Stimulated activated naive CD8-positive, alpha-beta T cell treated with anti-CD3 and anti-CD28 coated beads, Interleukin-15, Interleukin-2, amounts not matched to agents 100 U/mL and 50 U/mL, for 24 hours (primary cell): ENCODE data around the gene FBXO38.

Source experiments
- ATAC-seq: fragments of 150-1000 bp; cut with Tn5 transposase; one replicate; pipeline ENCODE4 v1.10.0; 2021
- DNase-seq: peaks from one replicate; pipeline ENCODE4 v3.0.0; 2021

The FBXO38 gene

DNA sequence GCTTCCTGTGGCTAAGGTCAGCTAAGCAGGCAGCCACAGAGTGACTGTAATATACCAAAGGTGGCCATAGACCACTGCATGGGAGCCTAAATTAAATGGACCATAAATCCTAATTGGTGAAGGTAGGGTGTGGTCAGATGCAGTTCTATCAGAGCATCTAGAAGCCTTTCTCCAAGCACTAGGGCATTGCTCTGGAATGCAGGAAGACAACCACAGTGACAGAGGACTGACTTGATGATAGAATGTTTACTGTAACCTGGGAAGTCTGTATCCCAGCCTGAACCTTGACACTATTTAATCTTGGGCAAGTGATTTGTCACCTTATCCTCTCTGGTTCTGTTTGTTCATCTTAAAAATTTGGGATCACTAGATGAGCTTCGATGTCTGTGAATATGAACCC, 2.3 kb downstream of the FBXO38 start:
- DNase-seq = no peak
- no peak for ATAC-seq

DNA sequence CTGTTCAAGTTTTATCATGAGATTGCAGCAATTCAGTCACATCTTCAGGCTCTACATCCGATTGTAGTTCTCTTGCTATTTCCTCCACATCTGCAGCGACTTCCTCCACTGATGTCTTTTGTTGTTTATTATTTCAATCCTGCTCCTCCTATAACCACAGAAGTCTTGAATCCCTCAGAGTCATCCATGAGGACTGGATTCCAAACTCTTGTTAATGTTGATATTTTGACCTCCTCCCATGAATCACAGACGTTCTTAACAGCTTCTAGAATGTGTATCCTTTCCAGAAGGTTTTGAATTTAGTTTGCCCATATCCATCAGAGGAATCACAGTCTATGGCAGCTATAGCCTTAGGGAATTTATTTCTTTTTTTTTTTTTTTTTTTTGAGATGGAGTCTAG, 3.6 kb downstream of the FBXO38 start:
- DNase-seq = no peak
- no peak for ATAC-seq

DNA sequence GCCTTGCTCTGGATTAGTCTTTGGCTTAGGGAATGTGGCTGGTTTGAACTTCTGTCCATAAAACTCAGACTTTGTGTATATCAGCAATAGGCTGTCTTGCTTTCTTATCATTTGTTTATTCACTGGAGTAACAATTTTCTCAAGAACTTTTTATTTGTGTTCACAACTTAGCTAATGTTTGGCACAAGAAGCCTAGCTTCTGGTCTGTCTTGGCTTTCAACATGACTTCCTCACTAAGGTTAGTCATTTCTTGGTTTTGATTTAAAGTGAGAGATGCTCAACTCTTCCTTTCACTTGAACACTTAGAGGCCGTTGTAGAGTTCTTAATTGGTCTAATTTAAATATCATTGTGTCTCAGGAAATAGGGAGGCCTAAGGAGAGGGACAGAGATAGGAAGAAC, 4.9 kb downstream of the FBXO38 start:
- ATAC-seq (peak; percentile 60), DNase-seq (no peak)

DNA sequence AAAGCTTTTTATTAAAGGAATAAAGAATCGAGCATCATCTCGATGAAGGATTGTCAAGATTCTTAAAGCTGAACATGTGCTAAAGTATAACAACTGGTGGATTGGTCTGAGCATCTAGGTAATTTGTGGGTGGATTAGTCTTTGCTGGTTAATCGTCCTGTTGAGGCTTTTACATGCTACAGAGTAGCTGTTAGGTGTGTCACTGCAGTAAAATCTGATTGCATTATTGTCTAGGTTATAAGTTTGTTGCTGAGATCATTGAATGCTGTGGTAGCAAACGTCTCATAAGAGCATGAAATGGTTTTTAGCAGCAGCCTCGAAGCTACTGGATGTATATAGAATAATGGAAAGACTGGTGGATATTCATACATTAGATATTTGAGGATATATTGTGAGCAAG, 7.2 kb downstream of the FBXO38 start:
- ATAC-seq (no peak), DNase-seq (no peak)

DNA sequence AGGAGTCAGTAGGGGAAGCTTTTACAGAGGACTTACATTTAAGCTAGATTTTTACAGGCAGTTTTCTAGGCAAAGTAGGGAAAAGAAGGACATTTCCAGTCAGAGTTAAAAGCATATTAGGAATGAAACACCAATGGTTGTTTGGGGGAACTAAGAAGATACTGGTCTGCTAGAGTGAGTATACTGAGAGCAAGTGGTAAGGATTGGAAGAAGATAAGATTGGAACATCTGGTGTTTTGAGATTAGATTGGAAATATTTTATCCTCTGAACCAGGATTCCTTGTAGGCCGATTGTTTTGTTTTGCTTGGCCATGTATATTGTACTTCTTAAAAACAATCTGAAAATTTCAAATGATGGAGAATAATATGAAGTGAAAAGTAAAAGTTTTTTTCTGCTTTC, 7.7 kb downstream of the FBXO38 start:
- no peak for ATAC-seq

DNA sequence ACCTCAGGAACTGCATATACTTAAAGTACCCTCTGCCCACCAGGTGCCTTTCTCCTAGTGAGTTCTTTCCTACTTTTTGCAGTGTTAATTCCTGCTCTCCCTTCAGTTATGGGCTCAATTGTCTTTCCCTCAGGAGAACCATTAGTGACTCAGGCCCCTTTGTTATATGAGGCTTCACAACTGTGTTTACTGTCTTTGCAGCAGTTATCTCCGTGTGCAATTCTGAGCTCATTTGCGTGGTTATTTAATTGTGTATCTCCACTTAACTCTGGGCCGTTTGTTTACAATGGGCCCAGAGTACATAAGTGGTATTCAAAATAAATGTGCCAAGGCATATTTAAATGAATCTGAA, 9.6 kb downstream of the FBXO38 start:
- no peak for ATAC-seq
- no peak for DNase-seq

More for the DNA sequence above, 7.7 kb downstream of the FBXO38 start:
- no peak for DNase-seq

DNA sequence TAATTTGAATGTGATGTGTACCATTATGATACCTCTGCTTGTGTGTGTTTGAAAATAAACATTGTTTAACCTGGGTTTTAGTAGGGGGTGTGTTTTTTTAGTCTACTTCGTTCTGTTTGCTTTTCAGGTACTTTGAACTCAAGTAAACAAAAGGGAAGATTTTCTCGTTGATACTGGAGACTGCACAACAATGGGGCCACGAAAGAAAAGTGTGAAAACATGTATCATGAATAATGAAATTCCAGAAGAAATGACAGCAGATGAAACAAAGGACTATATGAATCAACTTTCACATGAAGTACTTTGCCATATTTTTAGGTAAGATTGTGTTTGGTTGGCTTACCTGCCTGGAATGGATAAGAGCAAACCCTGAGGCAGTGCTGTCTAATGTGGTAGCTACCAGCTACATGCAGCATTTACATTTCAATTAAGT, 10.8 kb downstream of the FBXO38 start:
- ATAC-seq (no peak), DNase-seq (no peak)

DNA sequence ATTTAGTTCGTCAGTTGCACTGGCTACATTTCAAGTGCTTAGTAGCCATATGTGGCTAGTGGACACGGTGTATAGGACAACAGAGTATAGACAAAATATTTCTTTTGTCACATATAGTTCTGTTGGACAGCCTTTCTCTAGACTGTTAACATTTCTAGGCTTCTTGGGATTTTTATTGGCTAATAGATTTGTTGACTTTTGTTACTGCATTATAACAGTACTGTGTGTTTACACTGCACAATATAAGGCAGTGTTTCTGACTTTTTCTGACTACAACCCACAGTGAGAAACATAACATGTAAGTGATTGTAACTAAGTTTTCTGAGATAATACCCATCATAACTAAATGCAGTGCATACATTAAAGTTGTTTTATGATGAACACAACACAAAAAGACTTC, 11.3 kb downstream of the FBXO38 start:
- ATAC-seq (no peak), DNase-seq (no peak)

DNA sequence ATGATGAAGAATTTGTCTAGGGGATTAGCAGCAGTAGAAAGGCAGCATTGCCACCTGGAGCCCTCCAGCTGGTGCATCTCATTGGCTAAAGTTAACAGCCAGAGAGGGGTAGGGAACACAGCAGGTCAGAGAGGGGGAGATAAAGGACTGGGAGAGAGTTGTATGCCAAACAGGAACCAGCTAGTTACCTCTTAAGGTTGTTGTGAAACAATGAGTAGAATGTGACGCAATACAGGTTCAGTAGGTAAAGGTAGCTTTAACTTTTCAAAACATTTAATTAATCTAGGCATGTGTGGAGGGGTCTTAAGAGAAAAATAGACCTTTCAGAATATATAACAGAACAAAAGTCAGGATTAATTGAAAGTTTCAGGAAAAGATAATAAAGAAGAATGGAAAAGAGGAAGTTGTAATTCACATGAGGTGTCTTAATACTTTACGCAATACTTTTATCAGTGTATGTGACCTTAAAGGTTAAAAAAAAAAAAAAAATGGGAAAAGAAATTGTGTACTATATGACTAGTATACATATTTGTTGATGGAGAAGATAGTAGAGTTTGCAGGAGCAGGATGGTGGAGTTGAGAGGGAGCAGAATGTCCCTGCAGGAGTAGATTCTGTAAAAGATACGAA, 14.3 kb downstream of the FBXO38 start:
- ATAC-seq = no peak
- DNase-seq = no peak

DNA sequence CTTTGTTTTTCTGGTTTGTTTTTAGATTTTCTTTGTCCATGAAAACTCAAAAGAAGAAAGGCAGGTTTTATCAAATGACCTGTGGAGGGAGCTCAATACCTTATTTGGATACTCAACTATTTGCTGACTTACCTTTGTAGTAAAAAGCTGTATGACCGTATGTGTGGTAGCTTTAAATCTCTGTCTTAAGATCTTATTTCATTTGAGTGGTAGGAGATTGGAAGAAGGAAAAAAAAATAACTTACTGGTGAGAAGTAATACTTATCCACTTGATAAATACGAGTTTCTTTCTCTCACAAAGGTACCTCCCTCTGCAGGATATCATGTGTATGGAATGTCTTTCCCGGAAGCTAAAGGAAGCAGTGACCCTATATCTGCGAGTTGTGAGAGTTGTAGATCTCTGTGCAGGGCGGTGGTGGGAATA, 15.0 kb downstream of the FBXO38 start:
- ATAC-seq (no peak), DNase-seq (no peak)

DNA sequence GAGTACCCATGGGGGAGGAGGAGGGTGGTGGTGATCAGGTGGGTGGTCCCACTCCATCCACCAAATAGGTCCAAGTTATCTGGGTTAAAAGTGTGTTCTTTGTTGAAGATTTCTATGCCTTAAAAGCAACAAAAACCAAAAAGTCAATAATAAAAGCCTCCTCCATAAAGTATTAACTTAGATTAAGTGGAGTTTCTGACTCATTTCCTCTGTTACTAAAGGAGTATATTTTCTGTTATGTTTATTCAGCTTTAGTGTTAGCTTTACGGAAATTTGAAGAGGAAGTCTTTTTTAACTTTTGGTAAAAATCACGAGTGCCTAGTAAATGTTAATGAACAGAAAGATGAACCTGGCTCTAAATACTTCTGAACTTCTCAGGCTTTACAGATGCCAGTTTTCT, 17.8 kb downstream of the FBXO38 start:
- DNase-seq (no peak), ATAC-seq (no peak)

DNA sequence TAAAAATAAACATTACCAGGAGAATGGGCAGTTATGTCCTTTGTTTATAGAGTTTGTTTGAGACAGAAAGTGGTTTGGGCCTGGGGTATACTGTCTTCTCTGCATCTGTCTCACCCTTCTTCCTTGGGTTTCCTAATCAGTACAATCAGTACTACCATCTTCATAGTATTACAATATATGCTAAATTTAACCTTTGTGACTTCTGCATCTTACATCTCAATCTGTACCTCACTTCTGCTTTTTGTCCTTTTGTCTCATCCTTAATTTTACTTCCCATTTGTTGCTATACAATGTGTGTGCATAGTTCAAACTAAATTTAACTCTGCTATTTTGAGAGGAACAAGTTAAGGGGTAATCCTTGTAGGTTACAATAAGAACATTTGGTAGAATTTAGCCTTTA, 19.6 kb downstream of the FBXO38 start:
- no peak for ATAC-seq
- no peak for DNase-seq

DNA sequence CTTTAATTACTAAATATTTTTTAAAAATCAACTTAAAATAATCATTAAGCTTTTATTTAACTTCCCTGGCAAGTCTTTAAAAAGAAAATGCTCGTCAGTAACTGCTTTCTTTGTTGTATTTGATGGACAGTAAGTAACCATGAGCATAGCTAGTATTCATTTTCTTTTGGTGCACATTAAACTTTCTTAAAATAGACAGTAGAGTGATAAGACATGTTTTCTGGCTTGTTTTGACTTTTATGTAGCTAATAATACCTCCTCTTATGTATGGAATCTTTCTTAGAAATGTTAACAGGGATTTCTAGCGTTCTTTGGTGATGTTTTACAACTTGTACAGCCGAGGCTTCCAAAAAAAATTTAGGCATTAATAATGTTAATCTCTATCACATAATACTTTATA, 22.6 kb downstream of the FBXO38 start:
- DNase-seq (no peak), ATAC-seq (no peak)

DNA sequence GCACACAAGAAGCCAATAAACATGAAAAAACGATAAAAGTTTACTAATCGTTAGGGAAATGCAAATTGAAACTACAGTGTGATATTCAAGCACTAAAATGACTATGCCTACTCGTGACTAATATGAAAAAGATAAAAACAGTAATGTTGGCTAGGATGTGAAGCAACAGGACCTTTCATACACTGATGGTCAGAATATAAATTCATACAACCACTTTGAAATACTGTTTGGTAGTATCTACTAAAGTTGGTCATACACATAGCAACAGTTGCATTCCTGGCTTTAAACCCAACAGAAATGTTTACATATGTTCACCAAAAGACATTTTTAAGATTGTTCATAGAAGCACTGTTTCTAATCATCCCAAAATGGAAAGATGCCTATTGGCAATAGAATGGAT, 24.3 kb downstream of the FBXO38 start:
- ATAC-seq = no peak
- DNase-seq = no peak

DNA sequence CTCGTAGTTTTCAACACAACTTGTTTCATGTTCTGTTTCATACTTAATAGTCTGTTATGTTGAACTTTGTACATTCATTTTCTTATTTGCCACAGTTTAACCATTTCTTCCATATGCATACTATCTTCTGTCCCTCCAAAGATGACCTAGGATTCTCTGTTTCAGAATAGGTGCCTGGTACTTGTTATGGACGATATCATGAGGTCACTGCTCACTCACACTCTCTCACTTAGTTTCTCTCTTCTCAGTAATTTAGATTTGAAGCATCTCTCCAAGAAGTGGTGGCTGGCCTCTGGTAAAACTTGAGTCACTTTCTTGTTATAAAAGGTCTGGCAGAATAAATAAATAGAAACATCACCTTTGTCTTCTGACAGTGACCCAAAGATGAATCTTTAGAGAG, 28.4 kb downstream of the FBXO38 start:
- no peak for DNase-seq
- ATAC-seq = no peak

DNA sequence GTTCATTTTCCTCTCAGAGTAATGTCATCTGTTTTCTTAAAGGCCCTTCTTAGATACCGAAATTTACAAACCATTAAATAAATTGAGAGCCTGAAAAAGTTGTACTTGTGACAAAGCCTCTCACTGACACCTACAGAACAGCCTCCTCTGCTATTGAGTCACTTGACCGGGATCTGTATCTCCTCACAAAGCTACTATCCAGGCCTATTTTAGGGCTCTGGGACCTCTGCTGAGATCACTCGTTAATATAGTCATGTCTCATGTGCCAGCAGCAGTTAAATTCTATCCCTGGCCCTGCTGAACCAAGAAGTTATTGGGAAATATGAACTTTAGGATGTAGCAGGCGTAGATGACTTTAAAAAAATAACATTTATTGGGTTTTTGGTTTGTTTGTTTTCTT, 31.1 kb downstream of the FBXO38 start:
- DNase-seq = no peak
- ATAC-seq = no peak

DNA sequence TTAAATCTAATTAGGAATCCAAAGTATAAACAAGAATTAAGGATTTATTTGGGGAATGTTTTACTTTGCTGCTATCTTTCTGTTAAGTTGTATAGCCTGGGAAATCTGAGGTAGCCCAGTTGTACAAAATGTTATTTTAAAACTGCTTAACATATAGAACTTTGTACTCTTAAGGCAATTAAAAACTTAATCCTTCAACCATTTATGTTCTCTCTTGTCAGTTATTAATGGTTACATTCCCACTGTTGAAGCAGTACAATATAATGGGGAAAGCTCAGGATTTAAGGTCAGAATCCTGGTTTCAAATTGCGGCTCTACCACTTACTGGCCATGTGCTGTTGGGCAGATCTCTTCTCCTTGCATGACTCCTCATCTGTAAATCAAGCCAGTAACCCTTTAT, 32.7 kb downstream of the FBXO38 start:
- ATAC-seq (no peak), DNase-seq (no peak)

DNA sequence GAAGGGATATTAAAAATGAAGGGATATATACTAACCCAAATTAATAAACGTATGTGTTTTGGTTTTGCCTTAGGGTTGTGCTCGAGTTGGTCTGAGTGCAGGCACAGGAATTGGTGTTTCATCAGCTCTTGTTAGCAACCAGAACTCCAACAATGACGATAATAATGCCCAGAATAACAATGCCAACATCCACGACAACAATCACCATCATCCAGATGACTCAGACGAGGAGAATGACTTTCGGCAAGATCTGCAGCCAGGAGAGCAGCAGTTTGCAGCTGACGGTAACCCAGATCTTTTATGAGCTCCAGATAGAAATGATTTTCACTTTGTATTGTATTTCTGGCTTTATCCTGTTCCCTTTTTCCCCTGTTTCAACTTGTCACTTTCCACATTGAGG, 33.2 kb downstream of the FBXO38 start:
- ATAC-seq (no peak), DNase-seq (no peak)

DNA sequence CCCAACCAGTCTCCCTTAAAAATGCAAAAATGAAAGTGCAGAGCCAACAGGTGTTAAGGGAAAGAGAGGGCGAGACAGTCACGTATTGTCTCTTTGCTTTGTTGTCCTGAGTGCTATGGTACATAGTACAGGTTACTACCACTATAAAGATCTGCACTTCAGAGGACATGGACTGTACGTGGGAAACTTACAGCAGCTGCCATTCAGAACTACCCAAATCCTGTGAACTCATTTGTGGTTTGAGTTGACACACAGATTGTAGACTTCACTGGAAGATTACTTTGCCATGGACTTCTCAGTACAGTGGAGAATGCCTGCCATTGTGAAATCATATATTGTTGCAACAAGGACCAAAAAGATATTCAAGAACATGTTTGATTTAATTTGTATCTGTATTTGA, 34.8 kb downstream of the FBXO38 start:
- DNase-seq = no peak
- ATAC-seq = no peak

DNA sequence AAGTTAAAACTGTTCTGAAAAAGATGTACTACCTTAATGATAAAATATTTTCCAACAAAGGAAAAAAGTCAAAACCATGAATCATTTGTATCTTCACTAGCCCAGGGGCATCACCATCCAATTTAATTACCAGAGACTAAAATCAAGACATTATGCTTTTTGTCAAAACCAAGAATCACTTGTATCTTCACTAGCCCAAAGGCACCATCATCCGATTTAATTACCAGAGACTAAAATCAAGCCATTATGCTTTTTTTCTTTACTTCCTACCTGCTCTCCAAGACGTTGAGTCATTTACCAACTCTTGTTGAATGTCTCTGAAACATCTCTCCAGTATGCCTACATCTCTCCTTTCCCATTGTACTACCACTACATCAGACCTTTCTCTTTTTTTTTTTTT, 37.9 kb downstream of the FBXO38 start:
- ATAC-seq (no peak), DNase-seq (no peak)

DNA sequence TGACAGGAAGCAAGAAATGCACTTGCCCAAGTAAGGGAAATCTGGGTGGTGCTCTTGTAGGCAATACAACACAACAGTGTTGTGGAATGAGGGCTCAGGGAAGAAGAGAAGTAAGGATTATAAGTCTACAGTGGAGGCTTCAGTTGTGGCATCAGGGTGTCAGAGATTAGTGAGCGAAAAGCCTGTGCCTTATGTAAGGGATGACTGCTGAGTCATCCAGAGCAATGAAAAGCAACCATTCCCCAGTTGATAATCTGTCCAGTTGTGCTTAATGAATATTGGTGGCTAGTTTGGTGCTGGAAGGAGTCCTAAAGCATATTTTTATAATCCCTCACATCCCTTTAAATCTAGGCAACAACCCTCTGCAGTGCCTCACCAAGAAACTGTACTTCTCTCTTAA, 42.0 kb downstream of the FBXO38 start:
- DNase-seq (no peak), ATAC-seq (no peak)

DNA sequence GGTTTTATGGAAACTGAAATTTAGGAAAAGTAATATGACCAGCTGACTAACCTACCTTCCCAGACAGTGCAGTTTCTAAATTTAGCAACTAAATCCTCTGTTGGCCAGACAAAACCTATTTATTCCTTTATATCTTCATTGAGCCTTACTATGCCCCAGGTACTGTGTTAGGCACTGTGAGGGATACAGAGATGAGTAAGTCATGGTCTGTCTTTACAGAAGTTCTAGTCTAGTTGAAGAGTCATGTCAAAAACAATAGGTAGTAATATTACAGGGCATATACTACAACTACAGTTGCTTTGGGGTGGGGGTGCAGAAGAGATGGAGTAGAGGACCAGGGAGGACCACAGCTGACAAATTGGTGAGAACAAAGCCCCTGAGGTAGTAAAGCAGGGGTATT, 42.8 kb downstream of the FBXO38 start:
- ATAC-seq (peak; percentile 65), DNase-seq (no peak)

DNA sequence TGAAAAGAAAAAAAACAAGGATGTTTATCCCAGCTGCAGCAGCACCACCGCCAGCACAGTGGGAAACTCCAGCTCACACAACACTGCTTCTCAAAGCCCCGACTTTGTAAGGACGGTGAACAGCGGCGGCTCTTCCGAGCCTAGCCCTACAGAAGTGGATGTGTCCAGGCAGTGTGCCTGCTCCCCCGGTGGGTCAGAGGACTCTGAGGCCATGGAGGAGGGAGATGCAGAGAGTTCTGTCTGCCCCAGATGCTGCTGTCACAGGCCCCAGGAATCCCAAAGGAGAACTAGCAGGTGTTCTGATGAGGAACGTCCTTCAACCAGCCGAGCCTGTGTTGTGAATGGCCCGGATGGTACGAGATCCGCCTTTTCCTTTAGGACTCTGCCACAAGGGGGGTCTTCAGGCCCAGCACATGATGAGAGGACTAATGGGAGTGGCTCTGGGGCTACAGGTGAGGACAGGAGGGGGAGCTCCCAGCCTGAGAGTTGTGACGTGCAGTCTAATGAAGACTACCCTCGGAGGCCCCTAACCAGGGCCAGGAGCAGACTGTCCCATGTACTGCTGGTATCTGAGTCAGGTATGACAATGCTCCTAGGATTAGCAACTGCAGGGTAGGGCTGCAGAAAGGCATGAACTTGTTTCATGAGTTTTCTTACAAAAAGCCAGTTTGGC, 43.7 kb downstream of the FBXO38 start:
- ATAC-seq (peak; percentile 14), DNase-seq (no peak)

DNA sequence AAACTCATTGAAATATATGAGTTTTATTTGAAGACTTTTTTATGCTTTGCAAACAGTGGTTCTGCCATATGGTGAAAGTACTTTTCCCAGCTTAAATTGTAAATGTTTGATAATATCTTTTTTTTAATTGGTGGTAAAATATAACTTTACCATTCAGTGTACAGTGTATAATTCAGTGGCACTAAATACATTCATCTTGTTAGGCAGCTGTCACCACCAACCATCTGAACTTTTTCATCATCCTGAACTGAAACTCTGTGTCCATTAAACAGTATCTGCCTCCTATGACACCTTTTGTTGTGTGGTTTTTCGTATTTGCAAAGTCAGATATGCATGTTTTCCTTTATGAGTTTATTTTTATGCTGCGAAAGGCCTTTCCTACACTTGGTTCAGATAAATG, 45.1 kb downstream of the FBXO38 start:
- ATAC-seq = no peak
- no peak for DNase-seq

DNA sequence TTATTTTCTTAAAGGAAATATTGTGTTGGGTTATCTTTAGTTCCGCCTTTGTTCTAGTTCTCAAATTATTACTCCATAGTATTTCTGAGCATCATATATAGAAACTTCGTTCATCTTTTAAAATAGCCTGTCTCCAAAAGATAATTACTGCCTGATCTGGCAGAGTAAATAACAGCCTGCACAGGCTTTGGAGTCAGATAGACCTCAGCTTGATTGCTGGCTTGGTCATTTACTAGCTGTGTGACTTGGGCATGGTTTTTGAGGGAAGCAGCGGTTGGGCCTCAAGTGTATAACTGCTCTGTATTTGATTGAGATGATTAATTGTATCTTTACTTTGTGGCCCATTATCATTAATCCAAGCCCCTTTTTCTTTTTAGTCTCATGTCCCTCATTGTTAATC, 50.1 kb downstream of the FBXO38 start:
- DNase-seq (no peak), ATAC-seq (no peak)
